HepG2 (cell line): Measurements from ENCODE around the gene TBC1D20. TPM values are rescaled to one million over a fixed set of nuclear protein-coding genes. Genes with fewer than 3 reads are reported as not detected.

Source experiments
- CHCHD3 ChIP-seq: sonication (generic); formaldehyde crosslinking; IDR thresholded peaks from 2 replicates; pipeline ENCODE4 v1.8.0; 2022; ENCODE audit warnings: mild to moderate bottlenecking, missing genetic modification reagents, moderate library complexity
- CREB1 ChIP-seq, 2 experiments: fragments of 450-650 bp in 1 of 2; IDR thresholded peaks; 2 replicates each; pipeline ENCODE4 v1.6.1; 2016 to 2017; ENCODE audit warnings: control low read depth in 1 of 2, mild to moderate bottlenecking in 1 of 2, missing compliant biosample characterization in 1 of 2, missing genetic modification characterization in 1 of 2
- KDM4B ChIP-seq: sonication (generic); formaldehyde crosslinking; IDR thresholded peaks from 2 replicates; pipeline ENCODE4 v1.4.0; 2020; ENCODE audit warnings: missing genetic modification reagents
- MED13 ChIP-seq: sonication (generic); formaldehyde crosslinking; IDR thresholded peaks from 2 replicates; pipeline ENCODE4 v1.5.0; 2020; ENCODE audit warnings: missing genetic modification reagents
- PRMT3 ChIP-seq: sonication (generic); formaldehyde crosslinking; IDR thresholded peaks from 2 replicates; pipeline ENCODE4 v1.8.1; 2022; ENCODE audit warnings: low read depth, mild to moderate bottlenecking, moderate library complexity, missing genetic modification reagents, borderline replicate concordance
- SRSF4 ChIP-seq: fragments of 200-400 bp; formaldehyde crosslinking; IDR thresholded peaks from one replicate; pipeline ENCODE4 v1.6.1; 2018; ENCODE audit warnings: mild to moderate bottlenecking, low read depth, low read length, moderate library complexity; ENCODE audit not compliant: poor library complexity, severe bottlenecking
- ZNF768 ChIP-seq: sonication (generic); formaldehyde crosslinking; IDR thresholded peaks from 2 replicates; pipeline ENCODE4 v1.4.0; 2020; ENCODE audit warnings: missing genetic modification reagents
- polyA plus RNA-seq, 8 experiments: library from polyadenylated mRNA; depleted of rRNA in 3 of 8; stranded (reverse) in 7 of 8; unstranded in 1 of 8; fragments of >200 nt; fragmentation: Illumina TruSeq in 4 of 8; extraction: Trizol in 4 of 8; gene quantifications; 2 replicates each; pipeline versions ENCODE4 v1.2.1 to v1.2.3, GENCODE V29; 2011 to 2016; ENCODE audit warnings: low read depth in 4 of 8, missing spikeins in 1 of 8, mixed read lengths in 1 of 8; ENCODE audit not compliant: insufficient read depth in 1 of 8
- total RNA-seq, 5 experiments: library from RNA; depleted of rRNA; stranded (reverse); fragments of >200 nt; fragmentation: Illumina TruSeq; extraction: Trizol; gene quantifications; 2 replicates each; pipeline ENCODE4 v1.2.3, GENCODE V29; 2016; ENCODE audit warnings: low read depth in 1 of 5
- TF ChIP-seq, protein P1 (sequence below): sonication (generic); formaldehyde crosslinking; IDR thresholded peaks from 2 replicates; pipeline ENCODE4 v1.5.0; 2020; ENCODE audit warnings: mild to moderate bottlenecking, missing genetic modification reagents, moderate library complexity
- TF ChIP-seq, protein P2 (sequence below): sonication (generic); formaldehyde crosslinking; IDR thresholded peaks from 2 replicates; pipeline ENCODE4 v1.5.1; 2020; ENCODE audit warnings: mild to moderate bottlenecking, missing genetic modification reagents
- TF ChIP-seq, protein P3 (sequence below): sonication (generic); formaldehyde crosslinking; IDR thresholded peaks from 2 replicates; pipeline ENCODE4 v1.4.0; 2020; ENCODE audit warnings: missing genetic modification reagents, borderline replicate concordance
- TF ChIP-seq, protein P4 (sequence below): sonication (generic); formaldehyde crosslinking; IDR thresholded peaks from 2 replicates; pipeline ENCODE4 v1.4.0; 2020; ENCODE audit warnings: missing genetic modification reagents, borderline replicate concordance
- TF ChIP-seq, protein P5 (sequence below): sonication (generic); formaldehyde crosslinking; IDR thresholded peaks from 2 replicates; pipeline ENCODE4 v1.4.0; 2020; ENCODE audit warnings: missing genetic modification reagents

Gene TBC1D20
- total and polyA plus RNA-seq, 2 of the 13 experiments (the other 11 are each of a cell fraction or from before 2014, with no cell fraction given), result 36.6 to 47.1 TPM

DNA sequence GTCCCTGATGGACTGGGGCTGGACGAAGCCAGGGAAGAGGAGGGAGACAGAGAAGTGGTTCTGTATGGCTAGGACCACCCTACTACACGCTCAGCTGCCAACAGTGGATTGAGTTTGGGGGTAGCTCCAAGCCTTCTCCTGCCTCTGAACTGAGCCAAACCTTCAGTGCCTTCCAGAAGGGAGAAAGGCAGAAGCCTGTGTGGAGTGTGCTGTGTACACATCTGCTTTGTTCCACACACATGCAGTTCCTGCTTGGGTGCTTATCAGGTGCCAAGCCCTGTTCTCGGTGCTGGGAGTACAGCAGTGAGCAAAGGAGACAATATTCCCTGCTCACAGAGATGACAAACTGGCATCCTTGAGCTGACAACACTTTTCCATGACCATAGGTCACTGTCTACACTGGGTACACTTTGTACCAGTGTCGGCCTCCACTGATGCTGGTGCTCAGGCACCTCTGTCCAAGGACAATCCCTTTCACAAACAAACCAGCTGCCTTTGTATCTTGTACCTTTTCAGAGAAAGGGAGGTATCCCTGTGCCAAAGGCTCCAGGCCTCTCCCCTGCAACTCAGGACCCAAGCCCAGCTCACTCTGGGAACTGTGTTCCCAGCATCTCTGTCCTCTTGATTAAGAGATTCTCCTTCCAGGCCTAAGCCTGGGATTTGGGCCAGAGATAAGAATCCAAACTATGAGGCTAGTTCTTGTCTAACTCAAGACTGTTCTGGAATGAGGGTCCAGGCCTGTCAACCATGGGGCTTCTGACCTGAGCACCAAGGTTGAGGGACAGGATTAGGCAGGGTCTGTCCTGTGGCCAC, 65.5 kb downstream of the TBC1D20 start (continued):
- TF ChIP-seq CHCHD3 (no peak), ZNF768 (CRISPR knock-in tag) (0 out of 2 replicates have a peak, but pooled peaks have one; percentile 4), SRSF4 (no peak), CREB1 (IDR thresholded peaks at IDR 0.05) (peak; percentile 75), CREB1 (CRISPR knock-in tag; IDR thresholded peaks at IDR 0.05) (no peak), MED13 (CRISPR knock-in tag) (peak; percentile 90; the same call in 1 of the 2 replicates), KDM4B (CRISPR knock-in tag) (peak; percentile 66), PRMT3 (CRISPR knock-in tag) (no peak)
- TF ChIP-seq, protein P1, sequence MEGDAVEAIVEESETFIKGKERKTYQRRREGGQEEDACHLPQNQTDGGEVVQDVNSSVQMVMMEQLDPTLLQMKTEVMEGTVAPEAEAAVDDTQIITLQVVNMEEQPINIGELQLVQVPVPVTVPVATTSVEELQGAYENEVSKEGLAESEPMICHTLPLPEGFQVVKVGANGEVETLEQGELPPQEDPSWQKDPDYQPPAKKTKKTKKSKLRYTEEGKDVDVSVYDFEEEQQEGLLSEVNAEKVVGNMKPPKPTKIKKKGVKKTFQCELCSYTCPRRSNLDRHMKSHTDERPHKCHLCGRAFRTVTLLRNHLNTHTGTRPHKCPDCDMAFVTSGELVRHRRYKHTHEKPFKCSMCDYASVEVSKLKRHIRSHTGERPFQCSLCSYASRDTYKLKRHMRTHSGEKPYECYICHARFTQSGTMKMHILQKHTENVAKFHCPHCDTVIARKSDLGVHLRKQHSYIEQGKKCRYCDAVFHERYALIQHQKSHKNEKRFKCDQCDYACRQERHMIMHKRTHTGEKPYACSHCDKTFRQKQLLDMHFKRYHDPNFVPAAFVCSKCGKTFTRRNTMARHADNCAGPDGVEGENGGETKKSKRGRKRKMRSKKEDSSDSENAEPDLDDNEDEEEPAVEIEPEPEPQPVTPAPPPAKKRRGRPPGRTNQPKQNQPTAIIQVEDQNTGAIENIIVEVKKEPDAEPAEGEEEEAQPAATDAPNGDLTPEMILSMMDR, result peak; percentile 39; the same call in 1 of the 2 replicates
- TF ChIP-seq, protein P2, sequence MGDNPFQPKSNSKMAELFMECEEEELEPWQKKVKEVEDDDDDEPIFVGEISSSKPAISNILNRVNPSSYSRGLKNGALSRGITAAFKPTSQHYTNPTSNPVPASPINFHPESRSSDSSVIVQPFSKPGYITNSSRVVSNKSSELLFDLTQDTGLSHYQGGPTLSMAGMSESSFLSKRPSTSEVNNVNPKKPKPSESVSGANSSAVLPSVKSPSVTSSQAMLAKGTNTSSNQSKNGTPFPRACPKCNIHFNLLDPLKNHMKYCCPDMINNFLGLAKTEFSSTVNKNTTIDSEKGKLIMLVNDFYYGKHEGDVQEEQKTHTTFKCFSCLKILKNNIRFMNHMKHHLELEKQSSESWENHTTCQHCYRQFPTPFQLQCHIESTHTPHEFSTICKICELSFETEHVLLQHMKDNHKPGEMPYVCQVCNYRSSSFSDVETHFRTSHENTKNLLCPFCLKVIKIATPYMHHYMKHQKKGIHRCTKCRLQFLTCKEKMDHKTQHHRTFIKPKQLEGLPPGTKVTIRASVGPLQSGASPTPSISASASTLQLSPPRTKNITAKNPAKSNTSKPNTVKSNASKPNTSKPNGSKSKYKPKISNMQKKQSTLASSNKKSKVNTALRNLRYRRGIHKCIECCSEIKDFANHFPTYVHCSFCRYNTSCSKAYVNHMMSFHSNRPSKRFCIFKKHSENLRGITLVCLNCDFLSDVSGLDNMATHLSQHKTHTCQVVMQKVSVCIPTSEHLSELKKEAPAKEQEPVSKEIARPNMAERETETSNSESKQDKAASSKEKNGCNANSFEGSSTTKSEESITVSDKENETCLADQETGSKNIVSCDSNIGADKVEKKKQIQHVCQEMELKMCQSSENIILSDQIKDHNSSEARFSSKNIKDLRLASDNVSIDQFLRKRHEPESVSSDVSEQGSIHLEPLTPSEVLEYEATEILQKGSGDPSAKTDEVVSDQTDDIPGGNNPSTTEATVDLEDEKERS (CRISPR knock-in tag), result 0 out of 2 replicates have a peak, but pooled peaks have one; percentile 54
- TF ChIP-seq, protein P3, sequence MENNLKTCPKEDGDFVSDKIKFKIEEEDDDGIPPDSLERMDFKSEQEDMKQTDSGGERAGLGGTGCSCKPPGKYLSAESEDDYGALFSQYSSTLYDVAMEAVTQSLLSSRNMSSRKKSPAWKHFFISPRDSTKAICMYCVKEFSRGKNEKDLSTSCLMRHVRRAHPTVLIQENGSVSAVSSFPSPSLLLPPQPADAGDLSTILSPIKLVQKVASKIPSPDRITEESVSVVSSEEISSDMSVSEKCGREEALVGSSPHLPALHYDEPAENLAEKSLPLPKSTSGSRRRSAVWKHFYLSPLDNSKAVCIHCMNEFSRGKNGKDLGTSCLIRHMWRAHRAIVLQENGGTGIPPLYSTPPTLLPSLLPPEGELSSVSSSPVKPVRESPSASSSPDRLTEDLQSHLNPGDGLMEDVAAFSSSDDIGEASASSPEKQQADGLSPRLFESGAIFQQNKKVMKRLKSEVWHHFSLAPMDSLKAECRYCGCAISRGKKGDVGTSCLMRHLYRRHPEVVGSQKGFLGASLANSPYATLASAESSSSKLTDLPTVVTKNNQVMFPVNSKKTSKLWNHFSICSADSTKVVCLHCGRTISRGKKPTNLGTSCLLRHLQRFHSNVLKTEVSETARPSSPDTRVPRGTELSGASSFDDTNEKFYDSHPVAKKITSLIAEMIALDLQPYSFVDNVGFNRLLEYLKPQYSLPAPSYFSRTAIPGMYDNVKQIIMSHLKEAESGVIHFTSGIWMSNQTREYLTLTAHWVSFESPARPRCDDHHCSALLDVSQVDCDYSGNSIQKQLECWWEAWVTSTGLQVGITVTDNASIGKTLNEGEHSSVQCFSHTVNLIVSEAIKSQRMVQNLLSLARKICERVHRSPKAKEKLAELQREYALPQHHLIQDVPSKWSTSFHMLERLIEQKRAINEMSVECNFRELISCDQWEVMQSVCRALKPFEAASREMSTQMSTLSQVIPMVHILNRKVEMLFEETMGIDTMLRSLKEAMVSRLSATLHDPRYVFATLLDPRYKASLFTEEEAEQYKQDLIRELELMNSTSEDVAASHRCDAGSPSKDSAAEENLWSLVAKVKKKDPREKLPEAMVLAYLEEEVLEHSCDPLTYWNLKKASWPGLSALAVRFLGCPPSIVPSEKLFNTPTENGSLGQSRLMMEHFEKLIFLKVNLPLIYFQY (CRISPR knock-in tag), result peak; percentile 94
- TF ChIP-seq, protein P4, sequence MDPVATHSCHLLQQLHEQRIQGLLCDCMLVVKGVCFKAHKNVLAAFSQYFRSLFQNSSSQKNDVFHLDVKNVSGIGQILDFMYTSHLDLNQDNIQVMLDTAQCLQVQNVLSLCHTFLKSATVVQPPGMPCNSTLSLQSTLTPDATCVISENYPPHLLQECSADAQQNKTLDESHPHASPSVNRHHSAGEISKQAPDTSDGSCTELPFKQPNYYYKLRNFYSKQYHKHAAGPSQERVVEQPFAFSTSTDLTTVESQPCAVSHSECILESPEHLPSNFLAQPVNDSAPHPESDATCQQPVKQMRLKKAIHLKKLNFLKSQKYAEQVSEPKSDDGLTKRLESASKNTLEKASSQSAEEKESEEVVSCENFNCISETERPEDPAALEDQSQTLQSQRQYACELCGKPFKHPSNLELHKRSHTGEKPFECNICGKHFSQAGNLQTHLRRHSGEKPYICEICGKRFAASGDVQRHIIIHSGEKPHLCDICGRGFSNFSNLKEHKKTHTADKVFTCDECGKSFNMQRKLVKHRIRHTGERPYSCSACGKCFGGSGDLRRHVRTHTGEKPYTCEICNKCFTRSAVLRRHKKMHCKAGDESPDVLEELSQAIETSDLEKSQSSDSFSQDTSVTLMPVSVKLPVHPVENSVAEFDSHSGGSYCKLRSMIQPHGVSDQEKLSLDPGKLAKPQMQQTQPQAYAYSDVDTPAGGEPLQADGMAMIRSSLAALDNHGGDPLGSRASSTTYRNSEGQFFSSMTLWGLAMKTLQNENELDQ (CRISPR knock-in tag), result peak; percentile 35; the same call in 1 of the 2 replicates
- TF ChIP-seq, protein P5, sequence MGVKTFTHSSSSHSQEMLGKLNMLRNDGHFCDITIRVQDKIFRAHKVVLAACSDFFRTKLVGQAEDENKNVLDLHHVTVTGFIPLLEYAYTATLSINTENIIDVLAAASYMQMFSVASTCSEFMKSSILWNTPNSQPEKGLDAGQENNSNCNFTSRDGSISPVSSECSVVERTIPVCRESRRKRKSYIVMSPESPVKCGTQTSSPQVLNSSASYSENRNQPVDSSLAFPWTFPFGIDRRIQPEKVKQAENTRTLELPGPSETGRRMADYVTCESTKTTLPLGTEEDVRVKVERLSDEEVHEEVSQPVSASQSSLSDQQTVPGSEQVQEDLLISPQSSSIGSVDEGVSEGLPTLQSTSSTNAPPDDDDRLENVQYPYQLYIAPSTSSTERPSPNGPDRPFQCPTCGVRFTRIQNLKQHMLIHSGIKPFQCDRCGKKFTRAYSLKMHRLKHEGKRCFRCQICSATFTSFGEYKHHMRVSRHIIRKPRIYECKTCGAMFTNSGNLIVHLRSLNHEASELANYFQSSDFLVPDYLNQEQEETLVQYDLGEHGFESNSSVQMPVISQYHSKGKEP, result no peak
